Endothelial cell of umbilical vein (primary cell): ENCODE results near the gene HOXA11. TPM values are rescaled to one million over a fixed set of nuclear protein-coding genes. Genes with fewer than 3 reads are reported as not detected.

Experiments
- BruUV-seq: library from RNA; stranded (reverse); fragments of 400-500 nt; replicated peaks from 2 replicates; lab custom pipeline; 2021; lab: Mats Ljungman, UMichigan
- CTCF ChIA-PET: fragments of 300-600, 350-600 bp; sonication (Branson Sonifier 250); formaldehyde crosslinking; loops from one replicate; lab custom pipeline; 2021; ENCODE audit warnings: antibody characterized with exemption, inconsistent platforms; lab: Charles Lee
- POLR2A ChIA-PET: fragments of 300-600, 350-600 bp; sonication (Branson Sonifier 250); formaldehyde crosslinking; loops from one replicate; lab custom pipeline; 2021; ENCODE audit warnings: antibody characterized with exemption, inconsistent platforms; lab: Charles Lee
- DNase-seq: peaks from one replicate; pipeline ENCODE4 v3.0.0-alpha.2; 2011; ENCODE audit warnings: low read depth, low spot score
- FAIRE-seq: peaks from 2 replicates; lab custom pipeline; 2011; peaks lifted over from hg19 to GRCh38; lab: Jason Lieb, UNC
- H2AFZ ChIP-seq: 2 replicates; pipeline ENCODE4 v1.6.0; 2012; ENCODE audit warnings: low read depth, low read length, control low read depth, inconsistent platforms
- H3K27ac ChIP-seq: 2 replicates; pipeline ENCODE4 v1.5.1; 2011; ENCODE audit warnings: low read depth, mild to moderate bottlenecking, control low read depth, low read length, moderate library complexity; ENCODE audit not compliant: insufficient read depth
- H3K27me3 ChIP-seq, 2 experiments: 2 replicates each; pipeline versions ENCODE4 v1.6.0 to v1.6.1; 2011; ENCODE audit warnings: low read length in 2 of 2, mixed read lengths in 1 of 2; ENCODE audit not compliant: control insufficient read depth in 2 of 2, insufficient read depth in 2 of 2
- H3K36me3 ChIP-seq, 2 experiments: 2 replicates in 1 of 2; 3 replicates in 1 of 2; pipeline ENCODE4 v1.5.1; 2011; ENCODE audit warnings: low read length in 2 of 2, mild to moderate bottlenecking in 1 of 2, moderate library complexity in 1 of 2; ENCODE audit not compliant: control insufficient read depth in 2 of 2, insufficient read depth in 2 of 2; ENCODE audit errors: extremely low read depth in 1 of 2
- H3K4me1 ChIP-seq: 3 replicates; pipeline ENCODE4 v1.5.1; 2011; ENCODE audit warnings: mild to moderate bottlenecking, low read length; ENCODE audit not compliant: control insufficient read depth, insufficient read depth; ENCODE audit errors: extremely low read depth
- H3K4me2 ChIP-seq: 2 replicates; pipeline ENCODE4 v1.6.1; 2011; ENCODE audit warnings: low read length, control low read depth, mixed read lengths; ENCODE audit not compliant: insufficient read depth
- H3K4me3 ChIP-seq, 3 experiments: fragments of 200-600 bp in 1 of 3; sonication (generic), shearing (Covaris generic) in 1 of 3; replicated peaks in 1 of 3; 2 replicates each; pipeline ENCODE4 v1.5.1; 2011 to 2016; ENCODE audit warnings: control low read depth in 3 of 3, low read length in 3 of 3, mild to moderate bottlenecking in 2 of 3, inconsistent platforms in 1 of 3, low read depth in 1 of 3, moderate library complexity in 1 of 3; ENCODE audit not compliant: insufficient read depth in 1 of 3
- H3K79me2 ChIP-seq: 2 replicates; pipeline ENCODE4 v1.6.0; 2012; ENCODE audit warnings: low read length, inconsistent platforms; ENCODE audit not compliant: control insufficient read depth, insufficient read depth
- H3K9ac ChIP-seq: replicated peaks from 2 replicates; pipeline ENCODE3; 2011; ENCODE audit warnings: low read length, control low read depth; ENCODE audit not compliant: insufficient read depth; ENCODE audit errors: extremely low read depth
- H3K9me1 ChIP-seq: replicated peaks from 3 replicates; pipeline ENCODE4 v1.6.0; 2011; ENCODE audit warnings: mild to moderate bottlenecking, low read length; ENCODE audit not compliant: control insufficient read depth, insufficient read depth; ENCODE audit errors: extremely low read depth
- H3K9me3 ChIP-seq: replicated peaks from 2 replicates; pipeline ENCODE4 v1.5.1; 2012; ENCODE audit warnings: low read length, inconsistent platforms; ENCODE audit not compliant: control insufficient read depth, insufficient read depth
- H4K20me1 ChIP-seq: replicated peaks from 2 replicates; pipeline ENCODE3; 2011; ENCODE audit warnings: mild to moderate bottlenecking, low read length; ENCODE audit not compliant: control insufficient read depth, insufficient read depth; ENCODE audit errors: extremely low read depth
- CTCF ChIP-seq, 2 donors: IDR thresholded peaks; 1 replicate in 1 of 2; 2 replicates in 1 of 2; pipeline ENCODE4 v1.5.1; 2011; ENCODE audit warnings: low read length in 2 of 2, mild to moderate bottlenecking in 2 of 2, moderate library complexity in 2 of 2, control low read depth in 1 of 2, inconsistent platforms in 1 of 2, low read depth in 1 of 2; ENCODE audit not compliant: insufficient read depth in 1 of 2; ENCODE audit errors: extremely low read depth in 1 of 2
- EZH2 ChIP-seq: IDR thresholded peaks from 2 replicates; pipeline ENCODE4 v1.6.1; 2012; ENCODE audit warnings: borderline replicate concordance, low read depth, mild to moderate bottlenecking, moderate library complexity, low read length, inconsistent platforms; ENCODE audit not compliant: severe bottlenecking
- FOS ChIP-seq: IDR thresholded peaks from 2 replicates; pipeline ENCODE4 v1.6.1; 2011; ENCODE audit warnings: mild to moderate bottlenecking, low read length, moderate library complexity, borderline replicate concordance; ENCODE audit not compliant: insufficient read depth
- GATA2 ChIP-seq: IDR thresholded peaks from 2 replicates; pipeline ENCODE4 v1.7.0; 2011; ENCODE audit warnings: low read depth, mild to moderate bottlenecking, moderate library complexity, mixed read lengths, low read length; ENCODE audit not compliant: insufficient read length, insufficient read depth
- JUN ChIP-seq: IDR thresholded peaks from 2 replicates; pipeline ENCODE4 v1.6.1; 2011; ENCODE audit warnings: borderline replicate concordance, low read depth; ENCODE audit not compliant: insufficient read length, insufficient read depth
- MYC ChIP-seq: IDR thresholded peaks from one replicate; pipeline ENCODE4 v1.6.1; 2011; ENCODE audit warnings: mild to moderate bottlenecking, low read depth, low read length
- POLR2A ChIP-seq: IDR thresholded peaks from 2 replicates; pipeline ENCODE4 v1.6.1; 2012; ENCODE audit warnings: low read depth, mild to moderate bottlenecking, control low read depth, low read length
- POLR2AphosphoS5 ChIP-seq: IDR thresholded peaks from 2 replicates; pipeline ENCODE4 v1.6.1; 2012; ENCODE audit warnings: low read depth, mild to moderate bottlenecking, control low read depth, low read length, moderate library complexity; ENCODE audit not compliant: insufficient read depth
- dilution Hi-C: fragments of 300-500 bp; cut with MboI; formaldehyde crosslinking; loops from one replicate; pipeline ENCODE4 v1.15.0; 2019; ENCODE audit warnings: low sequenced_read_pairs; ENCODE audit not compliant: extremely low pct_ligation_motif_present
- intact Hi-C: fragments of 100-400 bp; cut with micrococcal nuclease; formaldehyde crosslinking; loops from one replicate; pipeline ENCODE4 v1.10.0; 2022
- polyA plus RNA-seq, 4 experiments: library from polyadenylated mRNA; depleted of rRNA in 3 of 4; stranded (reverse) in 3 of 4; unstranded in 1 of 4; fragments of >200 nt; gene quantifications; 2 replicates each; pipeline versions ENCODE4 v1.2.1 to v1.2.3, GENCODE V29; 2011 to 2012; ENCODE audit warnings: missing spikeins in 1 of 4
- total RNA-seq: library from RNA; stranded (reverse); gene quantifications from 2 replicates; pipeline ENCODE4 v1.2.3, GENCODE V29; 2021
- TF ChIP-seq, protein P1 (sequence below): IDR thresholded peaks from 2 replicates; pipeline ENCODE4 v1.6.1; 2011; ENCODE audit not compliant: insufficient read depth, insufficient read length

The HOXA11 gene
- total and polyA plus RNA-seq, 2 donors (not counting 3 experiments of a cell fraction or from before 2014, with no cell fraction given): 10.4 to 16.7 TPM

DNA sequence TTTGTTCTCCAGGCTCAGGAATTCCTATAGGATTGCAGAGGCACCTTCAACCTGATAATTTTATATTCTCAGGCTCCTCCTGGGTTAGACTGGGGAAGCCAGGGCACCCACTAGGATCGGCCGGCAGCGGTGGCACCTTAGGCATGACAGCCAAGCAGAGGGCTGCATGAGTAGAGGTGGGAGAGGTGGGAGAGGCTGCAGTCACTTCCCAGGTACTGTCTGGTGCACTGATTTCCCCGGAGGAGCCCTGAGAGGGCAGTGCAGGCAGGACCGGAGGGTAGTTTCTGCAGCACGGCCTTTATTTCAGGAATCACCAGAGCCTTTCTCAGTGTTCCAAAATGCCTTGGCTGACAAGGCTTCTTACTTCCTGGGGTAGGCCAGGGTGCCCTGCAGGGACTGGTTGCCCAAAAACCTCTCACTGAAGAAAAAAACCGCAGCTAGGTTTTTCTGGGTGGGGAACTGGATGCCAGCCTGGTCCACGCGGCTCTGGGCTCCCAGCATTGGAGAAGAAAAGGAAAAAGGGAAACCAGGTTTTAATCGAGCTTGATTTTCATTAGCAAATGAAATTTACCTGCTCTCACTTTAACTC is 18.4 kb upstream of the HOXA11 start:
- no peak for DNase-seq
- Histone ChIP-seq H3K4me1 (peaks cover 23% of the 10 kb centered on the region), H3K79me2 (no peaks in the 10 kb centered on the region), H3K36me3 (no peaks in the 10 kb centered on the region), H3K9me1 (no peaks in the 10 kb centered on the region), H4K20me1 (no peaks in the 10 kb centered on the region), H3K4me3 (no peak overlapping the region), H3K9ac (no peak overlapping the region), H3K27me3 (peaks cover 82 to 94% of the 10 kb centered on the region in 2 experiments), H3K4me2 (no peak overlapping the region), H3K27ac (no peak overlapping the region), H3K9me3 (no peaks in the 10 kb centered on the region), H2AFZ (no peak overlapping the region)
- intact Hi-C loops: no loop called here
- dilution Hi-C loops: no loop called here
- CTCF ChIA-PET: interaction anchor here (0.9 to 1.7 kb wide), 4 partner anchors 34 to 890 kb away, joined by 3 to 4 read pairs (median 4); no protein-coding TSS in a partner anchor
- no TSS peak for BruUV-seq
- TF ChIP-seq POLR2AphosphoS5 (no peak), MYC (no peak), EZH2 (no peak), GATA2 (no peak), CTCF (IDR thresholded peaks at IDR 0.05; ENCODE audit: extremely low read depth in 1 of 2, insufficient read depth in 1 of 2, low read depth in 1 of 2, low read length in 2 of 2) (no peak), JUN (no peak), POLR2A (no peak), FOS (no peak)
- TF ChIP-seq, protein P1, sequence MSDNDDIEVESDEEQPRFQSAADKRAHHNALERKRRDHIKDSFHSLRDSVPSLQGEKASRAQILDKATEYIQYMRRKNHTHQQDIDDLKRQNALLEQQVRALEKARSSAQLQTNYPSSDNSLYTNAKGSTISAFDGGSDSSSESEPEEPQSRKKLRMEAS: no peak
- no peak for FAIRE-seq
- POLR2A ChIA-PET: no interaction called here
